ENCODE results near the gene SRPX.

SRPX gene

GRCh38 chrX:38256019-38256418, 35.3 kb upstream of the SRPX start:
- Histone ChIP-seq H2AFZ (ENCODE audit: insufficient read depth, low read length, poor library complexity) (no peak overlapping the region), H3K23ac (ENCODE audit: low read length) (no peak overlapping the region), H3K14ac (ENCODE audit: low read length) (no peak overlapping the region), H4K12ac (ENCODE audit: low read depth, low read length) (no peak overlapping the region), H2BK12ac (ENCODE audit: low read length) (no peak overlapping the region), H2BK5ac (ENCODE audit: low read depth, low read length, poor library complexity) (no peak overlapping the region), H2AK5ac (ENCODE audit: low read length) (no peak overlapping the region), H4K8ac (ENCODE audit: low read depth, low read length) (no peak overlapping the region), H3K9ac (ENCODE audit: low read length) (no peak overlapping the region), H3K4me1 (ENCODE audit: control insufficient read depth in 1 of 2, insufficient read depth in 2 of 2, low read length in 2 of 2) (no peaks in the 10 kb centered on the region), H4K91ac (ENCODE audit: low read depth, low read length) (no peak overlapping the region), H2BK120ac (ENCODE audit: insufficient read depth, low read length, poor library complexity) (no peak overlapping the region), H3K27ac (ENCODE audit: low read depth, low read length) (no peak overlapping the region), H3K4me3 (ENCODE audit: low read depth, low read length) (no peak overlapping the region), H3K79me1 (ENCODE audit: low read length) (no peaks in the 10 kb centered on the region), H3K27me3 (ENCODE audit: insufficient read depth, low read length) (no peaks in the 10 kb centered on the region), H3K36me3 (ENCODE audit: control insufficient read depth in 1 of 2, insufficient read depth in 2 of 2, low read length in 2 of 2) (no peaks in the 10 kb centered on the region), H3K18ac (ENCODE audit: low read length) (no peak overlapping the region), H3K79me2 (ENCODE audit: control insufficient read depth, insufficient read depth, low read length, poor library complexity) (no peaks in the 10 kb centered on the region), H3K4me2 (ENCODE audit: low read length) (no peak overlapping the region), H3K9me3 (ENCODE audit: insufficient read depth, low read depth, low read length) (no peaks in the 10 kb centered on the region), H3K4ac (ENCODE audit: low read depth, low read length) (no peak overlapping the region)
- DNase-seq: no peak
- WGBS (ENCODE audit: extremely low coverage, insufficient coverage, insufficient read length): no CpG with 5 or more reads among the region's 30 CpGs

- no peak overlapping the region for H4K8ac ChIP-seq (ENCODE audit: low read depth, low read length)
- no peak overlapping the region for H3K4me3 ChIP-seq (ENCODE audit: low read depth, low read length)
- no peak overlapping the region for H3K23ac ChIP-seq (ENCODE audit: low read length)
- H2BK120ac ChIP-seq (ENCODE audit: insufficient read depth, low read length, poor library complexity): no peak overlapping the region
- no peak overlapping the region for H4K12ac ChIP-seq (ENCODE audit: low read depth, low read length)
- H3K27ac ChIP-seq (ENCODE audit: low read depth, low read length): no peak overlapping the region
- H3K4ac ChIP-seq (ENCODE audit: low read depth, low read length): no peak overlapping the region
- H2BK5ac ChIP-seq (ENCODE audit: low read depth, low read length, poor library complexity): no peak overlapping the region
- no peak overlapping the region for H3K14ac ChIP-seq (ENCODE audit: low read length)
- no peak overlapping the region for H2AFZ ChIP-seq (ENCODE audit: insufficient read depth, low read length, poor library complexity)
- no peaks in the 10 kb centered on the region for H3K79me1 ChIP-seq (ENCODE audit: low read length)
- H2BK12ac ChIP-seq (ENCODE audit: low read length): no peak overlapping the region
- no peak overlapping the region for H3K9ac ChIP-seq (ENCODE audit: low read length)
- H2AK5ac ChIP-seq (ENCODE audit: low read length): no peak overlapping the region
- H3K4me1 ChIP-seq (ENCODE audit: control insufficient read depth in 1 of 2, insufficient read depth in 2 of 2, low read length in 2 of 2): no peaks in the 10 kb centered on the region
- H3K4me2 ChIP-seq (ENCODE audit: low read length): no peak overlapping the region
- H3K36me3 ChIP-seq (ENCODE audit: control insufficient read depth in 1 of 2, insufficient read depth in 2 of 2, low read length in 2 of 2): no peaks in the 10 kb centered on the region
- no peak overlapping the region for H3K18ac ChIP-seq (ENCODE audit: low read length)
- H3K9me3 ChIP-seq (ENCODE audit: insufficient read depth, low read depth, low read length): no peaks in the 10 kb centered on the region
- no CpG with 5 or more reads among the region's 2 CpGs for WGBS (ENCODE audit: extremely low coverage, insufficient coverage, insufficient read length)
- DNase-seq: no peak
- no peaks in the 10 kb centered on the region for H3K79me2 ChIP-seq (ENCODE audit: control insufficient read depth, insufficient read depth, low read length, poor library complexity)
- no peak overlapping the region for H4K91ac ChIP-seq (ENCODE audit: low read depth, low read length)
- no peaks in the 10 kb centered on the region for H3K27me3 ChIP-seq (ENCODE audit: insufficient read depth, low read length)
Measured at GRCh38 chrX:38249965-38250364, 29.3 kb upstream of the SRPX start.

GRCh38 chrX:38247051-38247450, 26.4 kb upstream of the SRPX start:
- no peak overlapping the region for H2AFZ ChIP-seq (ENCODE audit: insufficient read depth, low read length, poor library complexity)
- H3K4ac ChIP-seq (ENCODE audit: low read depth, low read length): no peak overlapping the region
- no peak overlapping the region for H3K4me3 ChIP-seq (ENCODE audit: low read depth, low read length)
- H3K4me1 ChIP-seq (ENCODE audit: control insufficient read depth in 1 of 2, insufficient read depth in 2 of 2, low read length in 2 of 2): no peaks in the 10 kb centered on the region
- H3K4me2 ChIP-seq (ENCODE audit: low read length): no peak overlapping the region
- H3K27me3 ChIP-seq (ENCODE audit: insufficient read depth, low read length): no peaks in the 10 kb centered on the region
- WGBS (ENCODE audit: extremely low coverage, insufficient coverage, insufficient read length): no CpG with 5 or more reads among the region's 2 CpGs
- H3K27ac ChIP-seq (ENCODE audit: low read depth, low read length): no peak overlapping the region
- H2BK12ac ChIP-seq (ENCODE audit: low read length): no peak overlapping the region
- H3K79me2 ChIP-seq (ENCODE audit: control insufficient read depth, insufficient read depth, low read length, poor library complexity): no peaks in the 10 kb centered on the region
- H3K36me3 ChIP-seq (ENCODE audit: control insufficient read depth in 1 of 2, insufficient read depth in 2 of 2, low read length in 2 of 2): no peaks in the 10 kb centered on the region
- no peak overlapping the region for H3K23ac ChIP-seq (ENCODE audit: low read length)
- no peak for DNase-seq
- no peak overlapping the region for H3K18ac ChIP-seq (ENCODE audit: low read length)
- H4K8ac ChIP-seq (ENCODE audit: low read depth, low read length): no peak overlapping the region
- H4K91ac ChIP-seq (ENCODE audit: low read depth, low read length): no peak overlapping the region
- no peak overlapping the region for H4K12ac ChIP-seq (ENCODE audit: low read depth, low read length)
- H3K9me3 ChIP-seq (ENCODE audit: insufficient read depth, low read depth, low read length): no peaks in the 10 kb centered on the region
- H2BK120ac ChIP-seq (ENCODE audit: insufficient read depth, low read length, poor library complexity): no peak overlapping the region
- no peak overlapping the region for H2AK5ac ChIP-seq (ENCODE audit: low read length)
- H3K14ac ChIP-seq (ENCODE audit: low read length): no peak overlapping the region
- H3K79me1 ChIP-seq (ENCODE audit: low read length): no peaks in the 10 kb centered on the region
- H2BK5ac ChIP-seq (ENCODE audit: low read depth, low read length, poor library complexity): no peak overlapping the region
- no peak overlapping the region for H3K9ac ChIP-seq (ENCODE audit: low read length)

- no peak for DNase-seq
- WGBS (ENCODE audit: extremely low coverage, insufficient coverage, insufficient read length): no CpG with 5 or more reads among the region's 2 CpGs
- Histone ChIP-seq H3K79me2 (ENCODE audit: control insufficient read depth, insufficient read depth, low read length, poor library complexity) (no peaks in the 10 kb centered on the region), H2AK5ac (ENCODE audit: low read length) (no peak overlapping the region), H4K8ac (ENCODE audit: low read depth, low read length) (no peak overlapping the region), H3K4me3 (ENCODE audit: low read depth, low read length) (no peak overlapping the region), H3K9ac (ENCODE audit: low read length) (no peak overlapping the region), H3K4ac (ENCODE audit: low read depth, low read length) (no peak overlapping the region), H4K12ac (ENCODE audit: low read depth, low read length) (no peak overlapping the region), H4K91ac (ENCODE audit: low read depth, low read length) (no peak overlapping the region), H3K79me1 (ENCODE audit: low read length) (no peaks in the 10 kb centered on the region), H2AFZ (ENCODE audit: insufficient read depth, low read length, poor library complexity) (no peak overlapping the region), H3K4me1 (ENCODE audit: control insufficient read depth in 1 of 2, insufficient read depth in 2 of 2, low read length in 2 of 2) (no peaks in the 10 kb centered on the region), H3K9me3 (ENCODE audit: insufficient read depth, low read depth, low read length) (no peaks in the 10 kb centered on the region), H3K36me3 (ENCODE audit: control insufficient read depth in 1 of 2, insufficient read depth in 2 of 2, low read length in 2 of 2) (no peaks in the 10 kb centered on the region), H2BK5ac (ENCODE audit: low read depth, low read length, poor library complexity) (no peak overlapping the region), H3K27me3 (ENCODE audit: insufficient read depth, low read length) (no peaks in the 10 kb centered on the region), H3K14ac (ENCODE audit: low read length) (no peak overlapping the region), H3K23ac (ENCODE audit: low read length) (no peak overlapping the region), H2BK12ac (ENCODE audit: low read length) (no peak overlapping the region), H3K18ac (ENCODE audit: low read length) (no peak overlapping the region), H3K4me2 (ENCODE audit: low read length) (no peak overlapping the region), H3K27ac (ENCODE audit: low read depth, low read length) (no peak overlapping the region), H2BK120ac (ENCODE audit: insufficient read depth, low read length, poor library complexity) (no peak overlapping the region)
Measured at GRCh38 chrX:38240541-38240940, 19.9 kb upstream of the SRPX start.
